ENCODE results near the gene SLC37A3. TPM values are rescaled to one million over a fixed set of nuclear protein-coding genes. Genes with fewer than 3 reads are reported as not detected.

SLC37A3 gene
- total and polyA plus RNA-seq, 4 donors: 7.3 to 30.8 (median 10.6) TPM

GRCh38 chr7:140426130-140426529, 27.8 kb upstream of the SLC37A3 start:
- no peaks in the 10 kb centered on the region for H3K27me3 ChIP-seq (ENCODE audit: control insufficient read depth in 4 of 4, insufficient read depth in 4 of 4, low read length in 3 of 4)
- no peaks in the 10 kb centered on the region for H3K36me3 ChIP-seq (ENCODE audit: control insufficient read depth in 4 of 4, insufficient read depth in 3 of 4, low read depth in 1 of 4, low read length in 3 of 4)
- 96% methylated on average over 6 of the region's 6 CpGs for WGBS

More at GRCh38 chr7:140426130-140426529, 27.8 kb upstream of the SLC37A3 start:
- no peak for TF ChIP-seq YY1 (IDR thresholded peaks at IDR 0.05)
- TF ChIP-seq REST (IDR thresholded peaks at IDR 0.05): no peak
- TF ChIP-seq RAD21 (IDR thresholded peaks at IDR 0.05): no peak
- TF ChIP-seq EGR1 (IDR thresholded peaks at IDR 0.05; ENCODE audit: low read depth in 2 of 2): no peak
- TF ChIP-seq RXRA (IDR thresholded peaks at IDR 0.05): no peak
- TF ChIP-seq SP1 (IDR thresholded peaks at IDR 0.05): no peak
- no peak for TF ChIP-seq GABPA (IDR thresholded peaks at IDR 0.05 in 1 of 2, conservative IDR thresholded peaks at IDR 0.05 in 1 of 2)
- TF ChIP-seq HNF4G (IDR thresholded peaks at IDR 0.05): no peak
- TF ChIP-seq FOXA2 (IDR thresholded peaks at IDR 0.05): no peak
- no peak for TF ChIP-seq HNF4A (conservative IDR thresholded peaks at IDR 0.05)
- no peak for TF ChIP-seq JUND (IDR thresholded peaks at IDR 0.05)
- TF ChIP-seq CTCF (IDR thresholded peaks at IDR 0.05; ENCODE audit: low read depth, low read length, missing input control): no peak
- no peak for TF ChIP-seq TAF1 (conservative IDR thresholded peaks at IDR 0.05)
- no peak for TF ChIP-seq NR2F2 (IDR thresholded peaks at IDR 0.05)
- no peak for TF ChIP-seq FOXA1 (IDR thresholded peaks at IDR 0.05)
- no peak for TF ChIP-seq ATF3 (IDR thresholded peaks at IDR 0.05)
- TF ChIP-seq MAX (IDR thresholded peaks at IDR 0.05): no peak
- no peak for TF ChIP-seq ZBTB33 (IDR thresholded peaks at IDR 0.05)
- DNase-seq (ENCODE audit: low spot score): no peak
- Histone ChIP-seq H3K4me3 (ENCODE audit: low read depth in 1 of 3, low read length in 3 of 3) (no peak overlapping the region), H3K27ac (ENCODE audit: low read depth in 1 of 2, low read length in 2 of 2) (no peak overlapping the region), H3K9ac (ENCODE audit: low read depth in 1 of 2, low read length in 2 of 2) (no peak overlapping the region), H3K4me1 (ENCODE audit: control insufficient read depth in 4 of 4, insufficient read depth in 4 of 4, low read length in 3 of 4) (no peaks in the 10 kb centered on the region), H3K9me3 (ENCODE audit: control insufficient read depth in 4 of 4, low read length in 3 of 4) (no peaks in the 10 kb centered on the region)
